Parathyroid adenoma (tissue), 2 donors: ENCODE data around the gene CRLF3.
"Not testable (repeated sequence)": the region's sequence is repeated elsewhere in the genome, so short reads cannot be mapped to it uniquely, and the experiment has no call there.

Experiments used
- H2AFZ ChIP-seq: fragments of 300-600 bp; sonication (generic); one replicate; pipeline ENCODE4 v1.7.0; 2017; ENCODE audit warnings: antibody characterized with exemption, mild to moderate bottlenecking
- H3K27ac ChIP-seq: fragments of 300-600 bp; sonication (generic); one replicate; pipeline ENCODE4 v1.7.0; 2017
- H3K27me3 ChIP-seq: fragments of 300-600 bp; sonication (generic); one replicate; pipeline ENCODE4 v1.7.0; 2017; ENCODE audit warnings: low read length; ENCODE audit not compliant: control insufficient read depth, insufficient read depth
- H3K36me3 ChIP-seq: fragments of 300-600 bp; sonication (generic); one replicate; pipeline ENCODE4 v1.7.0; 2017; ENCODE audit warnings: low read length; ENCODE audit not compliant: control insufficient read depth, insufficient read depth
- H3K4me1 ChIP-seq: fragments of 300-600 bp; sonication (generic); one replicate; pipeline ENCODE4 v1.7.0; 2017; ENCODE audit warnings: control low read depth
- H3K4me2 ChIP-seq: fragments of 300-600 bp; sonication (generic); one replicate; pipeline ENCODE4 v1.7.0; 2017; ENCODE audit warnings: low read length
- H3K4me3 ChIP-seq: fragments of 300-600 bp; sonication (generic); one replicate; pipeline ENCODE4 v1.7.0; 2017; ENCODE audit warnings: low read depth, low read length
- H3K79me2 ChIP-seq: fragments of 300-600 bp; sonication (generic); one replicate; pipeline ENCODE4 v1.7.0; 2017; ENCODE audit warnings: control low read depth
- H3K9ac ChIP-seq: fragments of 300-600 bp; sonication (generic); one replicate; pipeline ENCODE4 v1.7.0; 2017; ENCODE audit warnings: mild to moderate bottlenecking
- H3K9me3 ChIP-seq: fragments of 300-600 bp; sonication (generic); one replicate; pipeline ENCODE4 v1.7.0; 2017; ENCODE audit warnings: low read length; ENCODE audit not compliant: control insufficient read depth
- CTCF ChIP-seq: fragments of 300-600 bp; sonication (generic); IDR thresholded peaks from one replicate; pipeline ENCODE4 v1.7.0; 2017; ENCODE audit warnings: antibody characterized with exemption, mild to moderate bottlenecking
- donor health status: primary hyperparathyroidism.

CRLF3 gene

GRCh38 chr17:30790279-30790678 is 34.2 kb downstream of the CRLF3 start:
- peak overlapping the region; percentile 21 for H3K4me2 ChIP-seq
- peak overlapping the region; percentile 33 for H3K27ac ChIP-seq
- no peaks in the 10 kb centered on the region for H3K36me3 ChIP-seq

GRCh38 chr17:30788918-30789317 is 35.6 kb downstream of the CRLF3 start:
- H3K4me2 ChIP-seq = no peak overlapping the region
- no peaks in the 10 kb centered on the region for H3K79me2 ChIP-seq
- no peak overlapping the region for H3K27ac ChIP-seq
- no peaks in the 10 kb centered on the region for H3K36me3 ChIP-seq
- H3K27me3 ChIP-seq = no peaks in the 10 kb centered on the region
- no peak overlapping the region for H2AFZ ChIP-seq
- H3K9ac ChIP-seq = no peak overlapping the region
- no peak for TF ChIP-seq CTCF
- H3K9me3 ChIP-seq = no peaks in the 10 kb centered on the region
- peaks cover 11% of the 10 kb centered on the region for H3K4me1 ChIP-seq
- H3K4me3 ChIP-seq = no peak overlapping the region

More at GRCh38 chr17:30790279-30790678, 34.2 kb downstream of the CRLF3 start:
- Histone ChIP-seq H2AFZ (no peak overlapping the region), H3K27me3 (no peaks in the 10 kb centered on the region), H3K4me1 (peaks cover 11% of the 10 kb centered on the region), H3K9me3 (no peaks in the 10 kb centered on the region), H3K9ac (no peak overlapping the region), H3K4me3 (no peak overlapping the region), H3K79me2 (no peaks in the 10 kb centered on the region)
- no peak for TF ChIP-seq CTCF

- no peaks in the 10 kb centered on the region for H3K79me2 ChIP-seq
- H3K36me3 ChIP-seq = no peaks in the 10 kb centered on the region
- H3K4me3 ChIP-seq = no peak overlapping the region
- H3K9ac ChIP-seq = no peak overlapping the region
- H3K4me2 ChIP-seq = no peak overlapping the region
- no peak for TF ChIP-seq CTCF
- no peaks in the 10 kb centered on the region for H3K4me1 ChIP-seq
- no peak overlapping the region for H2AFZ ChIP-seq
- no peak overlapping the region for H3K27ac ChIP-seq
- no peaks in the 10 kb centered on the region for H3K27me3 ChIP-seq
- H3K9me3 ChIP-seq = no peaks in the 10 kb centered on the region
These were observed 42.3 kb downstream of the CRLF3 start for GRCh38 chr17:30782206-30782605.

GRCh38 chr17:30780343-30780742 is 44.1 kb downstream of the CRLF3 start:
- Histone ChIP-seq H3K27ac (no peak overlapping the region), H3K4me1 (no peaks in the 10 kb centered on the region), H3K9me3 (no peaks in the 10 kb centered on the region), H3K36me3 (no peaks in the 10 kb centered on the region), H3K9ac (no peak overlapping the region), H3K27me3 (no peaks in the 10 kb centered on the region), H3K4me2 (no peak overlapping the region), H2AFZ (no peak overlapping the region), H3K4me3 (no peak overlapping the region), H3K79me2 (no peaks in the 10 kb centered on the region)
- TF ChIP-seq CTCF = no peak

- H3K27ac ChIP-seq, H3K9me3 ChIP-seq, H3K27me3 ChIP-seq, H3K4me3 ChIP-seq, H3K9ac ChIP-seq, H3K36me3 ChIP-seq, H2AFZ ChIP-seq, H3K79me2 ChIP-seq, H3K4me1 ChIP-seq, H3K4me2 ChIP-seq: not testable (repeated sequence)
These were observed 55.7 kb downstream of the CRLF3 start for GRCh38 chr17:30768771-30769170.

GRCh38 chr17:30767641-30768404 is 56.7 kb downstream of the CRLF3 start:
- not testable (repeated sequence) for H3K36me3 ChIP-seq, H3K4me2 ChIP-seq

More at GRCh38 chr17:30767641-30768404, 56.7 kb downstream of the CRLF3 start:
- not testable (repeated sequence) for H3K9me3 ChIP-seq, H3K27ac ChIP-seq, H2AFZ ChIP-seq, H3K27me3 ChIP-seq, H3K4me3 ChIP-seq, H3K9ac ChIP-seq, H3K4me1 ChIP-seq, H3K79me2 ChIP-seq
